Measurements from ENCODE around the gene TRPM6.

Gene TRPM6

GRCh38 chr9:74804018-74804385 is 83.7 kb downstream of the TRPM6 start:
- no peaks in the 10 kb centered on the region for H3K4me1 ChIP-seq (ENCODE audit: low read length)
- no peaks in the 10 kb centered on the region for H3K79me2 ChIP-seq (ENCODE audit: low read length)
- no peak overlapping the region for H3K4me3 ChIP-seq (ENCODE audit: low read length)
- H3K9ac ChIP-seq (ENCODE audit: low read length), result no peak overlapping the region
- H3K36me3 ChIP-seq (replicated peaks; ENCODE audit: low read depth, low read length), result no peaks in the 10 kb centered on the region
- H3K27me3 ChIP-seq (ENCODE audit: low read depth, low read length), result peaks cover 4% of the 10 kb centered on the region; the same call in 1 of the 2 replicates
- TF ChIP-seq, protein P1, sequence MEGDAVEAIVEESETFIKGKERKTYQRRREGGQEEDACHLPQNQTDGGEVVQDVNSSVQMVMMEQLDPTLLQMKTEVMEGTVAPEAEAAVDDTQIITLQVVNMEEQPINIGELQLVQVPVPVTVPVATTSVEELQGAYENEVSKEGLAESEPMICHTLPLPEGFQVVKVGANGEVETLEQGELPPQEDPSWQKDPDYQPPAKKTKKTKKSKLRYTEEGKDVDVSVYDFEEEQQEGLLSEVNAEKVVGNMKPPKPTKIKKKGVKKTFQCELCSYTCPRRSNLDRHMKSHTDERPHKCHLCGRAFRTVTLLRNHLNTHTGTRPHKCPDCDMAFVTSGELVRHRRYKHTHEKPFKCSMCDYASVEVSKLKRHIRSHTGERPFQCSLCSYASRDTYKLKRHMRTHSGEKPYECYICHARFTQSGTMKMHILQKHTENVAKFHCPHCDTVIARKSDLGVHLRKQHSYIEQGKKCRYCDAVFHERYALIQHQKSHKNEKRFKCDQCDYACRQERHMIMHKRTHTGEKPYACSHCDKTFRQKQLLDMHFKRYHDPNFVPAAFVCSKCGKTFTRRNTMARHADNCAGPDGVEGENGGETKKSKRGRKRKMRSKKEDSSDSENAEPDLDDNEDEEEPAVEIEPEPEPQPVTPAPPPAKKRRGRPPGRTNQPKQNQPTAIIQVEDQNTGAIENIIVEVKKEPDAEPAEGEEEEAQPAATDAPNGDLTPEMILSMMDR (IDR thresholded peaks at IDR 0.05; ENCODE audit: low read depth, low read length), result no peak
- no peak for TF ChIP-seq EZH2phosphoT487 (IDR thresholded peaks at IDR 0.05; ENCODE audit: low read depth)
- H3K9me3 ChIP-seq (ENCODE audit: insufficient read depth, low read length), result no peaks in the 10 kb centered on the region
- no peaks in the 10 kb centered on the region for H4K20me1 ChIP-seq (ENCODE audit: insufficient read depth, low read length)
- no peak overlapping the region for H3K27ac ChIP-seq (ENCODE audit: low read length)
- H3K4me2 ChIP-seq (ENCODE audit: low read length), result no peak overlapping the region
- H2AFZ ChIP-seq (ENCODE audit: low read depth, low read length), result no peak overlapping the region

DNA sequence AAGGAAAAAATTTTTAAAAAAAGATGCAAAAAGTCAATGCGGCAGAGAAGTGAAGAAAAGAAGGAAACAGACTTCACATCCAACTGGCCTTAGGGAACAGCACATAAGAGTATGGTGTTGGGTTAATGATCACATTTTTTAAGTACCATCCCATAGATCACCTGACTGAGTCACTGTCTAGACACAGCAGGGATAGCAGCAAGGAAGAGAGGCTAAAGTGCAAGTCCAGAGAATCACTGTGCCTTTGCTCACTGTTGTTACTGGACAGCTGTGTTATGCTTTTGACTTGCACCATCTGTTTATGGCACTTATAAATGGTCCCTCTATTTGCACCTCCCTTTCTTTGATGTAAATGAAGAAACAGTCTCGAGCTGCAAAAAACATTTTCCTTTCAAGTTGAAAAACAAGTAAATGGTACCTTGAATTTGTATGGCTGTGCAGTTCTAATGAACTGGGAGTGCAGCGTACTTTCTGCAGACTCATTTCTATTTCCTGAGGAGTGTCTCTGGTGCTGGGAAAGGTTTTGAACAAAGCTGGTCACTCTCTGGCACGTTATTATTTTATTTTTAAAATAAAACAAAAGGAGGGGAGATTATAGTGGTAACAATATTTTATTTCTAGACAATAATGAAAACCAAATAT is 84.2 kb downstream of the TRPM6 start:
- Histone ChIP-seq H3K4me2 (ENCODE audit: low read length) (no peak overlapping the region), H3K27me3 (ENCODE audit: low read depth, low read length) (peaks cover 5% of the 10 kb centered on the region), H3K4me1 (ENCODE audit: low read length) (no peaks in the 10 kb centered on the region), H3K4me3 (ENCODE audit: low read length) (no peak overlapping the region), H3K9me3 (ENCODE audit: insufficient read depth, low read length) (no peaks in the 10 kb centered on the region), H3K79me2 (ENCODE audit: low read length) (no peaks in the 10 kb centered on the region), H3K27ac (ENCODE audit: low read length) (no peak overlapping the region), H3K36me3 (replicated peaks; ENCODE audit: low read depth, low read length) (no peaks in the 10 kb centered on the region), H2AFZ (ENCODE audit: low read depth, low read length) (no peak overlapping the region), H3K9ac (ENCODE audit: low read length) (no peak overlapping the region), H4K20me1 (ENCODE audit: insufficient read depth, low read length) (no peaks in the 10 kb centered on the region)
- TF ChIP-seq, protein P1 (IDR thresholded peaks at IDR 0.05; ENCODE audit: low read depth, low read length), result no peak
- TF ChIP-seq EZH2phosphoT487 (IDR thresholded peaks at IDR 0.05; ENCODE audit: low read depth), result no peak

DNA sequence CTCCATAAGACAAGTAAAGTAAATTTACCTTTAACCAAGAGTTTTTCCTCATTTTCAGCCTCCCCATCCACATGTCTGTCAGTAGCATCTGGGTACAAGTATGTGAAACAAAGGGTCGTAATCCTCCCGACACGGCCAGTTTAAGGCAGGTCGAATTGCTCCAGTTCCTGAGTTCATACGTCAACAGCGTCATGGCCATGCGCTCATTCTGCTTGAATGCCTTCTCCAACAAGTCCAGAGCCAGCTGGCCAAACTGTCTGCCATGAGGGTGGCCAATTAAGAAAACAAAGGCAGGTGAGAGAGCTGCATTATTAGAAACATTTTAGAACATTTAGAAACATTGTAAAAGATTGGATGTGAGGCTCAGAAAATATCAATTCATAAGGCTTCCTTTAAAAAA is 87.5 kb downstream of the TRPM6 start:
- Histone ChIP-seq H3K36me3 (replicated peaks; ENCODE audit: low read depth, low read length) (no peaks in the 10 kb centered on the region), H3K4me2 (ENCODE audit: low read length) (no peak overlapping the region), H2AFZ (ENCODE audit: low read depth, low read length) (no peak overlapping the region), H3K9ac (ENCODE audit: low read length) (no peak overlapping the region), H3K27me3 (ENCODE audit: low read depth, low read length) (peaks cover 8% of the 10 kb centered on the region), H3K27ac (ENCODE audit: low read length) (no peak overlapping the region), H4K20me1 (ENCODE audit: insufficient read depth, low read length) (no peaks in the 10 kb centered on the region), H3K79me2 (ENCODE audit: low read length) (no peaks in the 10 kb centered on the region), H3K9me3 (ENCODE audit: insufficient read depth, low read length) (no peaks in the 10 kb centered on the region), H3K4me3 (ENCODE audit: low read length) (no peak overlapping the region), H3K4me1 (ENCODE audit: low read length) (no peaks in the 10 kb centered on the region)
- TF ChIP-seq EZH2phosphoT487 (IDR thresholded peaks at IDR 0.05; ENCODE audit: low read depth), result no peak
- TF ChIP-seq, protein P1 (IDR thresholded peaks at IDR 0.05; ENCODE audit: low read depth, low read length), result no peak

DNA sequence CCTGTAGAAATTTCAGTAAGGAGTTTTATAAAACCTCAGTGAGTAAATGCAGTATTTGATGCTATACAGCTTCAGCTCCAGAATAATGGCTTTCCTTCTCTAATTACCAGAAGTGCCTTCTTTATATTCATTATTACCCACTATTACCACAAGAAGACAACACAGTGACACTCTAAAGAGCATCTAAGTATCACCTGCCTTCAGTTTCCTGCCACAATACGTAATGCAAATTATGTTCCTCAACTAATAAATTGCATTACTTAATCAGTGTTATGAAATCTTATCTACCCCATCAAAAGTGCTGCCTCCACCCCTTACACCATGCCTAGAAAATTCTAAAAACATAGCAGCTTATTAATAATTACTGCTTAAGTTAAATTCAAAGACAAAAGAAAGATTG is 91.9 kb downstream of the TRPM6 start:
- Histone ChIP-seq H3K4me3 (ENCODE audit: low read length) (no peak overlapping the region), H3K9ac (ENCODE audit: low read length) (no peak overlapping the region), H3K4me1 (ENCODE audit: low read length) (no peaks in the 10 kb centered on the region), H2AFZ (ENCODE audit: low read depth, low read length) (no peak overlapping the region), H3K27ac (ENCODE audit: low read length) (no peak overlapping the region), H3K36me3 (replicated peaks; ENCODE audit: low read depth, low read length) (no peaks in the 10 kb centered on the region), H3K27me3 (ENCODE audit: low read depth, low read length) (peaks cover 6% of the 10 kb centered on the region), H3K79me2 (ENCODE audit: low read length) (no peaks in the 10 kb centered on the region), H4K20me1 (ENCODE audit: insufficient read depth, low read length) (no peaks in the 10 kb centered on the region), H3K4me2 (ENCODE audit: low read length) (no peak overlapping the region), H3K9me3 (ENCODE audit: insufficient read depth, low read length) (no peaks in the 10 kb centered on the region)
- TF ChIP-seq, protein P1 (IDR thresholded peaks at IDR 0.05; ENCODE audit: low read depth, low read length), result no peak
- no peak for TF ChIP-seq EZH2phosphoT487 (IDR thresholded peaks at IDR 0.05; ENCODE audit: low read depth)

Data from OCI-LY3 (cell line).